Measurements from ENCODE around the gene FBXO41. TPM values are rescaled to one million over a fixed set of nuclear protein-coding genes. Genes with fewer than 3 reads are reported as not detected.

FBXO41 gene
- total and polyA plus RNA-seq, 9 of the 15 experiments (the other 6 are each of a cell fraction or from before 2014, with no cell fraction given) = 0.21 to 8.2 (median 3.5) TPM

- TF ChIP-seq KDM4B (IDR thresholded peaks at IDR 0.05; ENCODE audit: borderline replicate concordance in 2 of 2, low read depth in 1 of 2) (no peak), KDM1A (IDR thresholded peaks at IDR 0.05) (no peak), ZNF830 (CRISPR knock-in tag; IDR thresholded peaks at IDR 0.05) (no peak), MBD2 (IDR thresholded peaks at IDR 0.05; ENCODE audit: borderline replicate concordance, low read depth) (no peak), NBN (IDR thresholded peaks at IDR 0.05; ENCODE audit: low read depth) (no peak), ETS2 (tag; IDR thresholded peaks at IDR 0.05; ENCODE audit: borderline replicate concordance, poor library complexity, severe bottlenecking) (no peak), TAL1 (IDR thresholded peaks at IDR 0.05) (no peak), TEAD4 (IDR thresholded peaks at IDR 0.05; ENCODE audit: low read length) (no peak; the same call in 1 of the 2 replicates), TEAD4 (CRISPR knock-in tag; IDR thresholded peaks at IDR 0.05; ENCODE audit: borderline replicate concordance) (no peak), E2F4 (CRISPR knock-in tag; IDR thresholded peaks at IDR 0.05; ENCODE audit: low read depth) (no peak), ZNF561 (CRISPR knock-in tag; conservative IDR thresholded peaks at IDR 0.05) (no peak), NR2F6 (CRISPR knock-in tag; IDR thresholded peaks at IDR 0.05) (no peak), NR1H2 (CRISPR knock-in tag; IDR thresholded peaks at IDR 0.05) (no peak), XRCC4 (IDR thresholded peaks at IDR 0.05; ENCODE audit: extremely low read depth, insufficient read depth, insufficient read length) (no peak), PHB2 (IDR thresholded peaks at IDR 0.05; ENCODE audit: low read depth) (no peak)
- TF ChIP-seq, protein P1, sequence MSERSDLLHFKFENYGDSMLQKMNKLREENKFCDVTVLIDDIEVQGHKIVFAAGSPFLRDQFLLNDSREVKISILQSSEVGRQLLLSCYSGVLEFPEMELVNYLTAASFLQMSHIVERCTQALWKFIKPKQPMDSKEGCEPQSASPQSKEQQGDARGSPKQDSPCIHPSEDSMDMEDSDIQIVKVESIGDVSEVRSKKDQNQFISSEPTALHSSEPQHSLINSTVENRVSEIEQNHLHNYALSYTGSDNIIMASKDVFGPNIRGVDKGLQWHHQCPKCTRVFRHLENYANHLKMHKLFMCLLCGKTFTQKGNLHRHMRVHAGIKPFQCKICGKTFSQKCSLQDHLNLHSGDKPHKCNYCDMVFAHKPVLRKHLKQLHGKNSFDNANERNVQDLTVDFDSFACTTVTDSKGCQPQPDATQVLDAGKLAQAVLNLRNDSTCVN (CRISPR knock-in tag; IDR thresholded peaks at IDR 0.05) = no peak
- TF ChIP-seq, protein P2, sequence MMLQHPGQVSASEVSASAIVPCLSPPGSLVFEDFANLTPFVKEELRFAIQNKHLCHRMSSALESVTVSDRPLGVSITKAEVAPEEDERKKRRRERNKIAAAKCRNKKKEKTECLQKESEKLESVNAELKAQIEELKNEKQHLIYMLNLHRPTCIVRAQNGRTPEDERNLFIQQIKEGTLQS (IDR thresholded peaks at IDR 0.05) = no peak
- TF ChIP-seq, protein P2 (CRISPR knock-in tag; conservative IDR thresholded peaks at IDR 0.05) = no peak
- TF ChIP-seq, protein P3, sequence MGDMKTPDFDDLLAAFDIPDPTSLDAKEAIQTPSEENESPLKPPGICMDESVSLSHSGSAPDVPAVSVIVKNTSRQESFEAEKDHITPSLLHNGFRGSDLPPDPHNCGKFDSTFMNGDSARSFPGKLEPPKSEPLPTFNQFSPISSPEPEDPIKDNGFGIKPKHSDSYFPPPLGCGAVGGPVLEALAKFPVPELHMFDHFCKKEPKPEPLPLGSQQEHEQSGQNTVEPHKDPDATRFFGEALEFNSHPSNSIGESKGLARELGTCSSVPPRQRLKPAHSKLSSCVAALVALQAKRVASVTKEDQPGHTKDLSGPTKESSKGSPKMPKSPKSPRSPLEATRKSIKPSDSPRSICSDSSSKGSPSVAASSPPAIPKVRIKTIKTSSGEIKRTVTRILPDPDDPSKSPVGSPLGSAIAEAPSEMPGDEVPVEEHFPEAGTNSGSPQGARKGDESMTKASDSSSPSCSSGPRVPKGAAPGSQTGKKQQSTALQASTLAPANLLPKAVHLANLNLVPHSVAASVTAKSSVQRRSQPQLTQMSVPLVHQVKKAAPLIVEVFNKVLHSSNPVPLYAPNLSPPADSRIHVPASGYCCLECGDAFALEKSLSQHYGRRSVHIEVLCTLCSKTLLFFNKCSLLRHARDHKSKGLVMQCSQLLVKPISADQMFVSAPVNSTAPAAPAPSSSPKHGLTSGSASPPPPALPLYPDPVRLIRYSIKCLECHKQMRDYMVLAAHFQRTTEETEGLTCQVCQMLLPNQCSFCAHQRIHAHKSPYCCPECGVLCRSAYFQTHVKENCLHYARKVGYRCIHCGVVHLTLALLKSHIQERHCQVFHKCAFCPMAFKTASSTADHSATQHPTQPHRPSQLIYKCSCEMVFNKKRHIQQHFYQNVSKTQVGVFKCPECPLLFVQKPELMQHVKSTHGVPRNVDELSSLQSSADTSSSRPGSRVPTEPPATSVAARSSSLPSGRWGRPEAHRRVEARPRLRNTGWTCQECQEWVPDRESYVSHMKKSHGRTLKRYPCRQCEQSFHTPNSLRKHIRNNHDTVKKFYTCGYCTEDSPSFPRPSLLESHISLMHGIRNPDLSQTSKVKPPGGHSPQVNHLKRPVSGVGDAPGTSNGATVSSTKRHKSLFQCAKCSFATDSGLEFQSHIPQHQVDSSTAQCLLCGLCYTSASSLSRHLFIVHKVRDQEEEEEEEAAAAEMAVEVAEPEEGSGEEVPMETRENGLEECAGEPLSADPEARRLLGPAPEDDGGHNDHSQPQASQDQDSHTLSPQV (IDR thresholded peaks at IDR 0.05) = no peak
- TF ChIP-seq, protein P4, sequence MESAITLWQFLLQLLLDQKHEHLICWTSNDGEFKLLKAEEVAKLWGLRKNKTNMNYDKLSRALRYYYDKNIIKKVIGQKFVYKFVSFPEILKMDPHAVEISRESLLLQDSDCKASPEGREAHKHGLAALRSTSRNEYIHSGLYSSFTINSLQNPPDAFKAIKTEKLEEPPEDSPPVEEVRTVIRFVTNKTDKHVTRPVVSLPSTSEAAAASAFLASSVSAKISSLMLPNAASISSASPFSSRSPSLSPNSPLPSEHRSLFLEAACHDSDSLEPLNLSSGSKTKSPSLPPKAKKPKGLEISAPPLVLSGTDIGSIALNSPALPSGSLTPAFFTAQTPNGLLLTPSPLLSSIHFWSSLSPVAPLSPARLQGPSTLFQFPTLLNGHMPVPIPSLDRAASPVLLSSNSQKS (CRISPR knock-in tag; IDR thresholded peaks at IDR 0.05) = no peak
Observed at GRCh38 chr2:73214120-73215035, 69.9 kb downstream of the FBXO41 start, which contains the start of gene SMYD5 (continued).
